Esophagus muscularis mucosa (tissue), 4 donors: ENCODE results near the gene TM4SF18. TPM values are rescaled to one million over a fixed set of nuclear protein-coding genes. Genes with fewer than 3 reads are reported as not detected.
A peak's percentile ranks its signal among the peaks of the same experiment; 100 is the strongest.

Experiments
- DNase-seq: peaks from one replicate; pipeline ENCODE4 v3.0.0-alpha.2; 2017; ENCODE audit errors: extremely low spot score
- H3K27ac ChIP-seq, 4 donors: fragments of 200-600 bp; sonication (generic); replicated peaks in 1 of 4; 1 replicate in 3 of 4; 2 replicates in 1 of 4; pipeline ENCODE4 v1.5.1; 2016 to 2019; ENCODE audit warnings: mild to moderate bottlenecking in 1 of 4
- H3K27me3 ChIP-seq, 4 donors: fragments of 200-600 bp; sonication (generic); one replicate each; pipeline versions ENCODE4 v1.5.1 to v1.6.0; 2016 to 2019
- H3K36me3 ChIP-seq, 4 donors: fragments of 200-600 bp; sonication (generic); one replicate each; pipeline ENCODE4 v1.5.1; 2016 to 2019
- H3K4me1 ChIP-seq, 4 donors: fragments of 200-600 bp; sonication (generic); one replicate each; pipeline ENCODE4 v1.5.1; 2016 to 2019
- H3K4me3 ChIP-seq, 4 donors: fragments of 200-600 bp; sonication (generic); 1 replicate in 2 of 4; 2 replicates in 2 of 4; pipeline ENCODE4 v1.5.1; 2016 to 2019; ENCODE audit warnings: mild to moderate bottlenecking in 4 of 4, moderate library complexity in 1 of 4
- H3K9me3 ChIP-seq, 4 donors: fragments of 200-600 bp; sonication (generic); 1 replicate in 3 of 4; 2 replicates in 1 of 4; pipeline ENCODE4 v1.5.1; 2016 to 2019
- EP300 ChIP-seq: sonication (generic); formaldehyde crosslinking; IDR thresholded peaks from one replicate; pipeline ENCODE4 v1.6.1; 2017; ENCODE audit warnings: antibody characterized with exemption
- POLR2A ChIP-seq: fragments of 450-650 bp; IDR thresholded peaks from one replicate; pipeline ENCODE4 v1.6.1; 2017; ENCODE audit warnings: antibody characterized with exemption, moderate library complexity, mild to moderate bottlenecking, low read depth
- POLR2AphosphoS5 ChIP-seq, 2 donors: sonication (generic); formaldehyde crosslinking; IDR thresholded peaks; one replicate each; pipeline ENCODE4 v1.6.1; 2017; ENCODE audit warnings: antibody characterized with exemption in 2 of 2
- WGBS: methylation state at CpG from one replicate; pipeline ENCODE4 v1.1.5; 2018; 5-methylcytosine and 5-hydroxymethylcytosine counted together
- intact Hi-C: fragments of 100-400 bp; cut with DNase I; formaldehyde crosslinking; loops from one replicate; pipeline ENCODE4 v1.15.1; 2023
- total RNA-seq, 4 donors: library from RNA; depleted of rRNA; stranded (reverse); fragments of >200 nt; gene quantifications; one replicate each; pipeline versions ENCODE4 v1.1.0 to v1.2.1, GENCODE V29; 2016
- TF ChIP-seq, protein P1 (sequence below), 3 experiments: fragments of 200-600 bp in 2 of 3; fragments of 450-650 bp in 1 of 3; sonication (generic) in 2 of 3; IDR thresholded peaks; one replicate each; pipeline ENCODE4 v1.5.1; 2017 to 2019; ENCODE audit warnings: antibody characterized with exemption in 3 of 3, mild to moderate bottlenecking in 2 of 3, moderate library complexity in 1 of 3

TM4SF18 gene
- total RNA-seq, 4 donors from 2014 or later, result 0.83 to 10.6 (median 6.5) TPM

DNA sequence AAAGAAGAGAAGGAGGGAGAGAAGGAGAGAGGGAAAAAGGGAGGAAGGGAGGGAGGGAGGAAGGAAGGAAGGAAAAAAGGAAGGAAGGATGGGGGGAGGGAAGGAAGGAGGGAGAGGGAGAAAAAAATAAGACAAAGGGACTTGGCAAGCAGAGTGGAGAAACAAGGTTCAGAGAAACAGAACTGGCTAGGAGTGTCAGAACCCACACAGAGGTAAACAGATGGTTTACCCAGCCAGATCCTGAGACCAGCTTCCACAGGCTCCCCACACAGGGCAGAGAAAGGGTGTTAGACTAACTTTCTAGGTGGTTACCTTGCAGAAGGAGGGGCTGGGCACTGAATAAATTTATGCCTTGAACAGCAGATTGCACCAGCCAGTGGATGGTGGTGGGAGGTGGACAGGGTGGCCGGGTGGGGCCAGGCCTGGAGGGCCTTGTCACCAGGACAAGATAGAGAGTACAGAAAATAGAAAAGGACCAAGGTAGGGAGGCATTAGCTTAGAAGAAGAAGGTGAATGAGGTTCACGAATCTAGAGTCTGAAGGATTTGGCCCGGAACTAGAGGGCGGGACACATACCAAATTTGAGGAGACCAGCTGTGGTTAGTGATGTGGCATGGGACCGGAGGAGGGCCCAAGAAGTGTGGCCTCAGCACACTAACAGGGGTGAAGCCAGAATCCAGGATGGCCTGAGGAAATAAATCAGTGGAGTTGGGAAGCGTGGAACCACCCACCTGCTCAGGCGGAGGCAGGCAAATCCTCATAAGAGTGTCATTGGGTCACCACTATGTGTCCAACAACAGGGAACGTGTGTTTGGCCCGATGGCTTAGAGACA, 45.3 kb upstream of the TM4SF18 start:
- H3K27me3 ChIP-seq, result no peaks in the 10 kb centered on the region
- peak overlapping the region; percentile 50 to 78 (median 74) for H3K27ac ChIP-seq
- WGBS, result 90% methylated on average over 9 of the region's 9 CpGs
- H3K9me3 ChIP-seq, result no peaks in the 10 kb centered on the region
- TF ChIP-seq POLR2A, result no peak
- TF ChIP-seq EP300, result no peak
- TF ChIP-seq POLR2AphosphoS5 (IDR thresholded peaks at IDR 0.05), result no peak
- TF ChIP-seq, protein P1, sequence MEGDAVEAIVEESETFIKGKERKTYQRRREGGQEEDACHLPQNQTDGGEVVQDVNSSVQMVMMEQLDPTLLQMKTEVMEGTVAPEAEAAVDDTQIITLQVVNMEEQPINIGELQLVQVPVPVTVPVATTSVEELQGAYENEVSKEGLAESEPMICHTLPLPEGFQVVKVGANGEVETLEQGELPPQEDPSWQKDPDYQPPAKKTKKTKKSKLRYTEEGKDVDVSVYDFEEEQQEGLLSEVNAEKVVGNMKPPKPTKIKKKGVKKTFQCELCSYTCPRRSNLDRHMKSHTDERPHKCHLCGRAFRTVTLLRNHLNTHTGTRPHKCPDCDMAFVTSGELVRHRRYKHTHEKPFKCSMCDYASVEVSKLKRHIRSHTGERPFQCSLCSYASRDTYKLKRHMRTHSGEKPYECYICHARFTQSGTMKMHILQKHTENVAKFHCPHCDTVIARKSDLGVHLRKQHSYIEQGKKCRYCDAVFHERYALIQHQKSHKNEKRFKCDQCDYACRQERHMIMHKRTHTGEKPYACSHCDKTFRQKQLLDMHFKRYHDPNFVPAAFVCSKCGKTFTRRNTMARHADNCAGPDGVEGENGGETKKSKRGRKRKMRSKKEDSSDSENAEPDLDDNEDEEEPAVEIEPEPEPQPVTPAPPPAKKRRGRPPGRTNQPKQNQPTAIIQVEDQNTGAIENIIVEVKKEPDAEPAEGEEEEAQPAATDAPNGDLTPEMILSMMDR (IDR thresholded peaks at IDR 0.05), result no peak
- no peak for DNase-seq
- peaks cover 14 to 31% (median 25%) of the 10 kb centered on the region in 4 donors for H3K4me1 ChIP-seq
- no peak overlapping the region for H3K4me3 ChIP-seq
- intact Hi-C loops, result no loop called here
- H3K36me3 ChIP-seq, result peaks cover 0 to 16% (median 0%) of the 10 kb centered on the region in 4 donors

DNA sequence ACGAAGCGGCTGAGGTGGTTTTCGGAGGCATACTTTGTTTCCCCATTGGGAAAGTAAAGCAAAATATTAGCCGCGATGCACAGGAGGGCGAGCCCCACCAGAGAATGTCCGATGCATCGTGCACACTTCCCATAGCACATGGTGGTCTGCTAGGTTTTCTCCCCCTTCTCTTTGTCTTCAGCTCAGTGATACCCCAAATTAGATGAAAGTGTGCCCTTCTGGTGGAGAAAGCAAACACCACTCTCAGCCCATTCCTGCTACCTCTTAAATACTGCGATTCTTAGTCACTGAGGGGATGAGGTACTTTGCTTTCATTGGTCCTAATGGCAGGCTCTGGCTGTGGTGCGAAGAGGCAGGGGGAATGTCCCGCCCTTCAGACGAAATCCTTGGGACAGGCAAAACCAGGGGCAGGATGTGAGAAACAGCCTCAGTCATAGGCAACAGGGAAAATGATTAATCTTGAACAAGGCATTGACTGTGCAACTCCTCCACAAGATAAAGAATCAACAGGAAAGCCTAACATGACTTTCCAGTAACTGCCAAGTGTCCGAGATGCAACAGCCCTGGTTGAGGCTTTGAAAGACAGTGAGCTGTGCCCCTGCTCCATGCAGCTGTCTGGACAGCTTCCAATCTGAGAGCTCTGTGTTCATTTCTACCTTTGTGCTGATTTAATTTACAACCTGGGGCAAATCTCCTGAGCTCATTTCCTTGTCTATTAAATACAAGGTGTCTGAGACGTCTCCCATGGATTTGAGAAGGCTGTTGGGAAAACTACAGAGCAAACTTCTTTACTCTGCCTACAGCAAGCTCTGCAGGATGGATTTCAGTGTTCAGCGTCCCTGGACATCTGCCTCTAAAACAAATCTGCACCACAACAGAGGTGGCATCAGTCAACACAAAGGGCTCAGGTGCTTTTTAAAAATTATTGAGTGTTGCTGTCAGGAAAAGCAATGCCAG, 44.2 kb upstream of the TM4SF18 start, which contains the start of gene TM4SF1:
TSS of gene TM4SF1 (minus strand) at position 242 of the 957 bp plus-strand sequence. CDS start at position 140, 102 bp downstream.
- Histone ChIP-seq H3K4me1 (peaks cover 14 to 29% (median 25%) of the 10 kb centered on the region in 4 donors), H3K4me3 (peak within 1 kb of the TSS; percentile 41 to 56 (median 44)), H3K36me3 (peaks cover 0 to 23% (median 0%) of the 10 kb centered on the region in 4 donors), H3K27ac (peak within 1 kb of the TSS; percentile 50 to 78 (median 74)), H3K27me3 (no peaks in the 10 kb centered on the region), H3K9me3 (no peaks in the 10 kb centered on the region)
- intact Hi-C loops, result no loop called here
- no peak for DNase-seq
- TF ChIP-seq POLR2A (no peak), POLR2AphosphoS5 (IDR thresholded peaks at IDR 0.05) (peak; percentile 70 to 90), EP300 (no peak)
- TF ChIP-seq, protein P1 (IDR thresholded peaks at IDR 0.05), result no peak
- 59% methylated on average over 15 of the region's 15 CpGs for WGBS

DNA sequence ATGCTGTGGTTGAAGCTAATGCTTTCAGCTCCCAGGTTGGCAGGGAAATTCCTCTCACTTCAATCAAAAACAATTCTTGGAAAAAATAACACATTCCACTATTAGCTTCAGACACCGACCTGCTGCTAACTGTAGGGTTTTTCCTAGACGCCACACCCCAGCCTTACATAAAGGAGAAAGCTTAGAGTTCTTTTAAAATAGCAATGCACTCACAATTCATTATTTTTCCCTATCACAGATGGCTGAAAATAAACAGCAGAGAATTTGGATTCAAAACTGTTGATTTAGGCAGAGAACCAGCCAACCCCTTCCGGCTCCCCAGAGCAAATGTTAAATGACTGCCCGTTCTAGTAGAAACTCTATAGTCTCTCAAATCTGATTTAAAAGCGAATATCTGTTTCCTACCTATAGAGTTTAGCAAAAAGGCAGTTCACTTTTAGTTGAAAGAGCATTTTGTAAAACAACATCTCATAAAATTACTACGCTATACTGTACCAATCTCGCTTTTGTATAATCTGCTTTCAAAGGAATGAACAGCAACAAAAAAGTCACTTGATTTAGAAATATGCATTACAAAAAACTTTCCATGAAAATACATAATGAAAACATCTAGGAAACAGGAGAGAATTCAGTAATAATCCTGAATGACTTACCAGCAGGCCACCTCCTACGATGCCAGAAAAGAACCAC, 43.4 kb upstream of the TM4SF18 start:
- Histone ChIP-seq H3K27me3 (no peaks in the 10 kb centered on the region), H3K27ac (peak overlapping the region; percentile 50 to 78 (median 74)), H3K4me1 (peaks cover 16 to 28% (median 24%) of the 10 kb centered on the region in 4 donors), H3K4me3 (peak overlapping the region; percentile 41 to 56 (median 44)), H3K36me3 (peaks cover 0 to 31% (median 0%) of the 10 kb centered on the region in 4 donors), H3K9me3 (no peaks in the 10 kb centered on the region)
- WGBS, result 36% methylated on average over 8 of the region's 8 CpGs
- TF ChIP-seq POLR2A (no peak), EP300 (no peak), POLR2AphosphoS5 (IDR thresholded peaks at IDR 0.05) (peak in 1 of 2 donors; percentile 38)
- TF ChIP-seq, protein P1 (IDR thresholded peaks at IDR 0.05), result no peak
- intact Hi-C loops, result no loop called here
- DNase-seq, result no peak

DNA sequence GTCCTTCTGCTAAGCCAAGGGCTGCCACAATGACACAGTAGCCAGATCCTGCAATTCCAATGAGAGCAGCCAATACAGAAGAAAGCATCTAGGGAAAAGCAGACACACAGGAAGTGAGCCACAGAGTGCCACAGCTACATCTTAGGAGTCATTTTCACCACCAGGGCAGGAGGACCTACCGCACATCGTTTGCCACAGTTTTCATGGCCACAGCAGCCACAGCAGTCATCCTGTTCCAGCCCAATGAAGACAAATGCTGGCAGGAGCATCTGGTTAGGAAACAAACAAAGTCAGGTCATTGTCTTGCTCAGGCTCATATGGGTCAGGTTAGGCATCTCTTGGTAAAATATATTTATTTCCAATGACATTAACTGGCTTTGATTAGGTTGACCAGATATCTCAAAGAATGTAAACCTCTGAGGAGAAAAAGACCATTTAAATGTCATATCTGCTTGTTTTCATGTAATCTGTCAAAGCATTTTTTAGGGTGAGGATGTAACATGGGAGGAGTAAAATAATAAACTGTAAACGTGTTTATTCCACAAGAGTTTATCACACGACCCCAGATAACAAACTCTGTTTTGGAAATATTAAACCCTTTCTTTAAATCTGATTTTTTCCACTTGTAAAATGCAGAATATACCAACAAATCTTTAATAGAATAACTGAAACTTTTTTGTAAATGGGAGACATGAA, 42.2 kb upstream of the TM4SF18 start:
- WGBS, result 86% methylated on average over 4 of the region's 4 CpGs
- intact Hi-C loops, result no loop called here
- peak overlapping the region; percentile 50 to 78 (median 74) for H3K27ac ChIP-seq

More for the DNA sequence above, 42.2 kb upstream of the TM4SF18 start:
- no peaks in the 10 kb centered on the region for H3K27me3 ChIP-seq
- peaks cover 21 to 38% (median 34%) of the 10 kb centered on the region in 4 donors for H3K4me1 ChIP-seq
- TF ChIP-seq EP300 (no peak), POLR2AphosphoS5 (IDR thresholded peaks at IDR 0.05) (peak; percentile 26 to 47)
- no peak for DNase-seq
- H3K4me3 ChIP-seq, result peak overlapping the region; percentile 41 to 56 (median 44)
- no peaks in the 10 kb centered on the region for H3K9me3 ChIP-seq
- H3K36me3 ChIP-seq, result peaks cover 0 to 39% (median 0%) of the 10 kb centered on the region in 4 donors
